Motor neuron (in vitro differentiated cells): ENCODE measurements around the gene OVCA2. TPM values are rescaled to one million over a fixed set of nuclear protein-coding genes. Genes with fewer than 3 reads are reported as not detected.
A peak's percentile ranks its signal among the peaks of the same experiment; 100 is the strongest.
"Not testable (repeated sequence)": the region's sequence is repeated elsewhere in the genome, so short reads cannot be mapped to it uniquely, and the experiment has no call there.

Experiments used
- ATAC-seq, 8 experiments: fragments of 200-7000 bp; cut with Tn5 transposase; replicated peaks in 6 of 8; 2 replicates each; pipeline ENCODE4 v1.8.0; 2021; ENCODE audit warnings: mild to moderate bottlenecking in 8 of 8, moderate library complexity in 8 of 8
- H3K27ac ChIP-seq, 2 donors: fragments of 250-450 bp; sonication (Bioruptor Pico); 2 replicates each; pipeline ENCODE4 v1.9.0; 2021; ENCODE audit warnings: antibody characterized with exemption in 2 of 2, mild to moderate bottlenecking in 2 of 2, moderate library complexity in 1 of 2
- H3K4me1 ChIP-seq, 2 donors: fragments of 250-450 bp; sonication (Bioruptor Pico); replicated peaks in 1 of 2; 2 replicates each; pipeline ENCODE4 v1.6.1; 2021; ENCODE audit warnings: antibody characterized with exemption in 2 of 2, mild to moderate bottlenecking in 2 of 2, moderate library complexity in 1 of 2
- H3K4me3 ChIP-seq, 5 donors: fragments of 250-450 bp; sonication (Bioruptor Pico); 2 replicates each; pipeline ENCODE4 v1.9.0; 2021; ENCODE audit warnings: antibody characterized with exemption in 5 of 5, mild to moderate bottlenecking in 5 of 5, moderate library complexity in 4 of 5
- WGBS, 10 experiments: fragments of 450-650 bp; shearing (Covaris generic); methylation state at CpG; one replicate each; pipeline ENCODE4 v1.0.0; 2022; 5-methylcytosine and 5-hydroxymethylcytosine counted together
- in situ Hi-C, 9 experiments: fragments of 400-800 bp; cut with MboI; loops; one replicate each; pipeline ENCODE4 v1.15.0; 2021; ENCODE audit warnings: low sequenced_read_pairs in 9 of 9, low pct_unique_long_range_greater_than_20kb in 2 of 9; ENCODE audit not compliant: unreplicated experiment in 9 of 9
- total RNA-seq, 8 experiments: library from RNA; unstranded; fragments of 300-600 nt; gene quantifications; 2 replicates each; pipeline versions ENCODE4 v1.2.3 to v1.2.4, GENCODE V29; 2022

The OVCA2 gene
- total RNA-seq, 8 experiments from 2014 or later, result 10.1 to 28.5 (median 20.2) TPM

DNA sequence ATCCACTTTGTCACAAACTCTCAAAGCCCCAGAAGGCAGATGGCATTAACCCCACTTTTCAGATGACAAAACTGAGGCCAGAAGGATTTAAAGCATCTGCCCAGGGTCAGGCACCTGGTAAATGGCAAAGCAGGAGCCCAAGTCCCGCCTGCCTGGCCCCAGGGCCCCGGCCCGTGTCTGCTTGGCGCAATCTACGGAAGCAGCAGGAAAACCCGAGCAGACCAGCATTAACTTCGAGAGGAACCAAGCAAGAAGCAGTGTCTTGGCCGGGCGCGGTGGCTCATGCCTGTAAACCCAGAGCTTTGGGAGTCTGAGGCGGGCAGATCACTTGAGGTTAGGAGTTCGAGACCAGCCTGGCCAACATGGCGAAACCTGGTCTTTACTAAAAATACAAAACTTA lies 38.3 kb upstream of the OVCA2 start:
- H3K27ac ChIP-seq, result no peak overlapping the region
- ATAC-seq, result no peak
- in situ Hi-C loops, result no loop called here
- WGBS, 10 experiments, result 84 to 98% (median 94%) methylated on average over 4 to 12 of the region's 13 CpGs; no CpG with 5 or more reads in 5 of the 10 experiments
- no peak overlapping the region for H3K4me3 ChIP-seq
- peaks cover 18 to 22% of the 10 kb centered on the region in 2 donors for H3K4me1 ChIP-seq

GRCh38 chr17:2004435-2004952 lies 37.3 kb upstream of the OVCA2 start:
- WGBS, 10 experiments, result 56 to 89% (median 80%) methylated on average over 2 to 8 of the region's 12 CpGs; no CpG with 5 or more reads in 2 of the 10 experiments
- in situ Hi-C loops, result no loop called here
- no peak for ATAC-seq

DNA sequence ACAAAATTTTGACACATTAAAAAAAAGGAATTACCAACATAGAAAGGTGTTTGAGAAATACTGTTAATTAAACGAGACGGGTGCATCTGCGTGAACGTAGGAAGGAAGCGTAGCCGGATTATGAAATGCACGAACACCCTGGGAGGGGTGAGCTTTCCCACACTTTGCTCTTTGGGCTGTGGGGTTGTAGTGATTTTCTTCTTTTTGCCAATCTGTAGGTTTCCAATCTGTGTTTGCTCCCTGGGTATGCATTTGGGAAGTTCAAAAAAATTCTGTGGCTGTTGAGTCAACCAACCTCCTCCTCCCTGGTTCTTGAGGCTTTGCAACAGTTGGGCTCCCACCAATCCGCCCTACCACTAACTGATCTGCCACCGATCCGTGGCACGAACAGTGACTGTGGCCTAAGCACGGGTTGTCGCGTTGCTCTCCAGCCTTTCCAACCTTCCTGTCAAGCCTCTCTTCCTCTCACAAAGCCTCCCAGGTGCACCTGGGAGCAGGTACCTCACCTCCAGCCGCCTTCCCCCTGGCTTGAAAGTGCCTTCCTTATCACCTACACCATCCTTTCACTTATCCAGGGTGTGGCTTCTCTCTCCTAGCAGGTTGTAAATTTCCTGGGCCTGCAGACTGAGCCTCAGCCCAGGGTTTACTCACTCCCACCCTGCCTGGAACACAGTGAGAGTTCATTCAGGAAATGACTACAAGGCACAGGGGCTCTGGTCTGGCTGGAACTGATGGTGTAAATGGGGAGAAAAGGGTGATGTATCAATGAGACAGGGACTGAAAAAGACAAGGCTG lies 33.3 kb upstream of the OVCA2 start:
- in situ Hi-C loops, result no loop called here
- no peak for ATAC-seq
- peaks cover 8 to 9% of the 10 kb centered on the region in 2 donors for H3K4me1 ChIP-seq
- H3K4me3 ChIP-seq, result no peak overlapping the region
- 62 to 100% (median 92%) methylated on average over 1 to 15 of the region's 15 CpGs for WGBS, 10 experiments
- no peak overlapping the region for H3K27ac ChIP-seq

More at GRCh38 chr17:2004435-2004952, 37.3 kb upstream of the OVCA2 start:
- Histone ChIP-seq H3K4me1 (peaks cover 8 to 12% of the 10 kb centered on the region in 2 donors), H3K27ac (peak overlapping the region in 1 of 2 donors; percentile 31), H3K4me3 (no peak overlapping the region)

DNA sequence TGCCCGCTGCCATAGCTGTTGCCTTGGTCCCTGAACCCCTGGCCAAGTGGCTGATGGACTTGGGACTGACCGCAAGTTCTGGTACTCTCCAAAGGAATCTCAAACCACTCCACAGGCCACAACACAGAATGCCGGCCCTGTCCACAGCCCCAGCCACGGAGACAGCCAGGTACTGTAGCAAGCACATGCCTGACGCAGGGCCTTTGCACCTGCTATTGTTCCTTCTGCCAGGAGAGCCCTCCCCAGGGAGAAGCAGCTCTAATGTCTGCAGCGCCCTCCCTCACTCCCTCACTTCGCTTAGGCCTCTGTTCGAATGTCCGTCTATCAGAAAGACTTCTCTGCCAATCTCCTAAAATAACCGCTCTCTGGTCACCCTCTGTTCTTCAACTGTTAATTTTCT lies 32.1 kb upstream of the OVCA2 start:
- no peak overlapping the region for H3K27ac ChIP-seq
- in situ Hi-C loops, result no loop called here
- ATAC-seq, result no peak
- H3K4me1 ChIP-seq, result peaks cover 8 to 9% of the 10 kb centered on the region in 2 donors
- H3K4me3 ChIP-seq, result no peak overlapping the region
- 80 to 100% (median 96%) methylated on average over 1 to 4 of the region's 10 CpGs; no CpG with 5 or more reads in 4 of the 10 experiments for WGBS, 10 experiments

DNA sequence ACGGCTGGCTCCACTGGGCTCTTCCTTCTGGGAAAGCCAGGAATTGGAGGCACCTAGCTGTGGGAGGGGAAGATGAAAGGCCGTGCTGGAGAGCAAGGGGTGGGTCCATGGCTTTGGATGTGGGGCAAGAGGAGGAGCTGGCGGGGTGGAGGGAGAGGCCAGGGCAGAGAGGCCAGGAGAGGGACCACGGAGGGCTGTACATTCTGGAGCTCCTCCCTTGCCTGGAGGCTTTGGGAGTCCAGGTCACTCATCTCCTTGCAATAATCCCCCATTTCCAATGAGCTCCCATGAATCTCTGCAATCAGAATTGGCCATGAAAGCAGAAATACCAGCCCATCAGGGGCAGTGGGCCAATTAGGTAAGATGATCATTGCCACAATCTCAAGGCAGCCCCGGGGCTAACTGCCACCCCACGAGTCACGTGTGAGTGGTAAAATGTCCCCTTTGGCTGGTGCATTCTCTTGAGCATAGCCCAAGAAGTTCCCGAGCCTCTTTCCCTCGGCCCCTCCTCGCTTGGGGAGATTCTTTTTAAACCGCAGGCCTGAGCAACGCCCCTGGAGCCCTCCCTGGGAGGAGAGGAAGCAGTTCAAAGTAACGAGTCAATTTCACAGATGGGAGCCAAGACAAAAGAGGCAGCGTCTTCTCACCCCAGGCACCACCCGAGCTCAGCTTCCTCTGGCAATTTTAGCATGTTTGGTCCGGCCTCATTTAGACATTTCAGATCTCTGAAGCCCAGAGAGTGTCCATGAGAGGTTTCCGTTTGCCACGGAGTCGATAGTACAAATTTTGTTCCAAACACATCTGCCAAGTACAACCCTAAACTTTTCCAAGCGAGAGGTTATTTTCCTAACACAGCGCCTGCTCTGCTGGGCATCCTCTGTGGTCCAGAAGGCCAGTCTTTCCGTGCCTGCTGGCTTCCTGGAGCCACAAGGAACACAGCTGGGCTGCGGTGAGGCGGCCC lies 30.1 kb upstream of the OVCA2 start:
- 6 to 75% (median 20%) methylated on average over 1 to 19 of the region's 24 CpGs; no CpG with 5 or more reads in 1 of the 10 experiments for WGBS, 10 experiments
- ATAC-seq, result peak in 6 of 8 experiments; percentile 34 to 95 (median 68)
- in situ Hi-C loops, result no loop called here
- Histone ChIP-seq H3K4me1 (peaks cover 15 to 16% of the 10 kb centered on the region in 2 donors), H3K27ac (no peak overlapping the region), H3K4me3 (no peak overlapping the region)

DNA sequence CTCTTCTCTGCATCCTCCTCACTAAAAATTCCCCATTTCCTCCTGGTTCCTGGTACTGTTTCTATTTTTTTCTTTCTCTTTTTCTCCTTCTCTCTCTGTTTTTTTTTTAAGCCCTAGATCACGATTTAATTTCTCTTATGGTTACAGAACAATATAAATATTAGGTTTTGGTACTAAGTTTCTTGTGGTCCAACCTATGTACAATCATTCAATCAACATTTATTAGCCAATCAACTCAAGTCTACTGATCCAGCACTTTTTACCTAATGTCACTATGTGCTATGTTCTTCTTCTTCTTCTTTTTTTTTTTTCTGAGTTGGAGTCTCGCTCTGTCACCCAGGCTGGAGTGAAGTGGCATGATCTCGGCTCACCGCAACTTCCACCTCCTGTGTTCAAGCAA lies 29.3 kb upstream of the OVCA2 start:
- H3K4me1 ChIP-seq, result peaks cover 23 to 24% of the 10 kb centered on the region in 2 donors
- in situ Hi-C loops, result no loop called here
- 76 to 100% (median 93%) methylated on average over 1 to 4 of the region's 4 CpGs; no CpG with 5 or more reads in 2 of the 10 experiments for WGBS, 10 experiments
- no peak overlapping the region for H3K27ac ChIP-seq
- H3K4me3 ChIP-seq, result no peak overlapping the region
- ATAC-seq, result no peak

- H3K27ac ChIP-seq, result not testable (repeated sequence)
These were observed 28.4 kb upstream of the OVCA2 start for GRCh38 chr17:2013220-2013993.

DNA sequence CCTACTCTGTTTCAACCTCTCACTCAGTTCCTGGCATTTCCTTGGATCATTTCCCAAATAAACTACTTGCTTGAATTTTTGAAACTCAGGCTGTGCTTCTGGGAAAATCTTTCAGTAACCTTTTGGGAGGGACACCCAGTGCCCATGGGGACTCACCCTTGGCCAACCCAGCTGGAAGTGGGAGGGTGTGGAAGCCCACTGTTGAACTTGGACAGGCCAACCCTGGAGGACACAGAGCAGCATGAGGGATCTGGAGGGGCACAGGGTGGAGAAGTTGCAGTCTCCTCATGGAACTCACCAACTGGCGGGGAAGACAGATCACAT lies 27.9 kb upstream of the OVCA2 start:
- in situ Hi-C loops, result no loop called here
- Histone ChIP-seq H3K27ac (no peak overlapping the region), H3K4me3 (no peak overlapping the region), H3K4me1 (peaks cover 36 to 39% of the 10 kb centered on the region in 2 donors)
- WGBS, 10 experiments, result 100% methylated on average over 1 of the region's 1 CpG; no CpG with 5 or more reads in 6 of the 10 experiments
- no peak for ATAC-seq

More at GRCh38 chr17:2013220-2013993, 28.4 kb upstream of the OVCA2 start:
- peaks cover 32 to 33% of the 10 kb centered on the region in 2 donors for H3K4me1 ChIP-seq
- in situ Hi-C loops, H3K4me3 ChIP-seq: not testable (repeated sequence)
- peak in 1 of 8 experiments; percentile 45 for ATAC-seq
- 93 to 100% methylated on average over 2 to 3 of the region's 6 CpGs; no CpG with 5 or more reads in 8 of the 10 experiments for WGBS, 10 experiments

GRCh38 chr17:2015314-2015713 lies 26.5 kb upstream of the OVCA2 start:
- Histone ChIP-seq H3K27ac (no peak overlapping the region), H3K4me3 (no peak overlapping the region), H3K4me1 (peaks cover 40 to 47% of the 10 kb centered on the region in 2 donors)
- 80 to 91% methylated on average over 2 to 11 of the region's 14 CpGs; no CpG with 5 or more reads in 8 of the 10 experiments for WGBS, 10 experiments
- in situ Hi-C loops, result no loop called here
- no peak for ATAC-seq

DNA sequence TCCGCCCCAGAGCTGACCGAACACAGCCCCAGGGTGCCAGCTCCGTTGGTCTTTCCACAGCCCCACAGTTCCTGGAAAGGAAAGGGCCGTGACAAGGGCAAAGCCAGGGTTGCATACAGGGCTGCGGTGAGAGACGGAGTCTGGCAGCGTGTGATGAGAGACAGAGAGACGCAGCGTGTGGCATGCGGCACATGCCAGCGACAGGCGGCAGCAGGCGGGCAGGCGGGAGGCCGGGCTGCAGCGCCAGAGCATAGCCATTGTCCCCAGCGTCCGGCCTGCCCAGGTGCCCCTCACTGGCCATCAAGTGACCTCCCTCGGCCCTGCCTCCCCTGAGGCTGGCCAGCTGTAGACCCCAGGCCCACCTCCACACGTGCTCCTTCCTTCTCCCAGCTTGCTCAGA lies 25.3 kb upstream of the OVCA2 start:
- 40 to 100% (median 70%) methylated on average over 1 to 4 of the region's 20 CpGs; no CpG with 5 or more reads in 6 of the 10 experiments for WGBS, 10 experiments
- H3K27ac ChIP-seq, result peak overlapping the region; percentile 2 to 50
- in situ Hi-C loops, result no loop called here
- peaks cover 43 to 53% of the 10 kb centered on the region in 2 donors for H3K4me1 ChIP-seq
- ATAC-seq, result no peak
- H3K4me3 ChIP-seq, result no peak overlapping the region

DNA sequence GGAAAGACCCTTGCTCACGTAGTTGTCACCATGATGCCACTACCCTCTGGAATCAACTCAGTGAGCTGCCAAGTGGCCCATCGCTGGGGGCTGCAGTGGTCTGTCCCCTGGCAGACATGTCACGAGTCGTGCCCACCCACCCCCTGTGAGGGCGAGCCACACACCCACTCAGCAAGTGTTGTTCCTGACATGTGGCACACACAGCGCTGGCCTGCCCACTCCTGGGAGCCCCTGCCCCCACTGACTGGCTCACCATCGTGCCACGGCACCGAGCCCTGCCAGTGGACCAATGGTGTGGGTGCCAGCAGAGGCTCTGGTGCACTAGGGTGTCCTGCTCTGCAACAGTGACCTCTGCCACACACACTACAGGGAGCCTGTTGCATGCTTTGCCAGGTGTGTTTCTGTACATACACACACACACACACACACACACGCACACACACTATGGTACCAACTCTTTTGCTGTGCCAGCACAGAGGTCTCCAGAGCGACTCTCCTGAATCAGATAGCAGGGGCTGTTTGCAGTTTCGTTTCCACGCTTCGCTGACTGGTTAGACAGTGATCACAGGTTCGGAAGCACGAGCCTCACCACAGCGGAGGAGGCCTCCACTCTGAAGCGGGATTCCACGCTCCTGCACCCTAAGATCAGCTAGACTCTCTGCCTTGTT lies 24.4 kb upstream of the OVCA2 start:
- WGBS, 10 experiments, result 52 to 90% (median 82%) methylated on average over 2 to 9 of the region's 19 CpGs; no CpG with 5 or more reads in 4 of the 10 experiments
- H3K27ac ChIP-seq, result no peak overlapping the region
- in situ Hi-C loops, result no loop called here

More for the DNA sequence above, 24.4 kb upstream of the OVCA2 start:
- H3K4me1 ChIP-seq, result peaks cover 38 to 48% of the 10 kb centered on the region in 2 donors
- no peak overlapping the region for H3K4me3 ChIP-seq
- peak in 4 of 8 experiments; percentile 13 to 48 (median 42) for ATAC-seq
